A549 (cell line): ENCODE results near the gene TEKT5.

Source experiments
- CTCF ChIP-seq: fragments of >200 bp; sonication (Bioruptor Twin); formaldehyde crosslinking; IDR thresholded peaks from 3 replicates; pipeline ENCODE4 v1.5.1; 2016
- MAZ ChIP-seq: fragments of 150-350 bp; IDR thresholded peaks from 2 replicates; pipeline ENCODE4 v1.6.1; 2014; ENCODE audit warnings: antibody characterized with exemption, low read depth, low read length, borderline replicate concordance
- NPAS2 ChIP-seq: fragments of 250-450 bp; sonication (Bioruptor Pico); IDR thresholded peaks from 2 replicates; pipeline ENCODE4 v1.8.0; 2022; ENCODE audit warnings: mild to moderate bottlenecking, moderate library complexity, borderline replicate concordance
- POLR2A ChIP-seq: IDR thresholded peaks from 2 replicates; pipeline ENCODE4 v1.6.1; 2012; ENCODE audit warnings: mild to moderate bottlenecking, low read length

DNA sequence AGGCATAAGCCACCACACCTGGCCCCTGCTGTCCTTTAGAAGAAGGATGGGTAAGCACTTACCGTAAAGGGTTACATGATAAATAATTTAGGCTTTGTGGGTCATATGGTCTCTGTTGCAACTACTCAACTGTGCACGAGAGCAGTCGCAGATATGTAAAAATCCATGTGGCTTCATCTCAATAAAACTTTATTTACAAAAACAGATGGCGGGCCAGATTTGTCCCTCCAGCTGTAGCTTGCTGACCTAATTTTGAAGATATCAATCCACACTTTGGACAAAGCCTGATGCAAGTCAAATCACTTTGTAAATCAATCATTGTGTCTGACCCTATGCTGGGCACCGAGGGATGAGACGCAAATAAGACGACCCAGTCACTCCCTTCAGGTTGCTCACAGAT lies 12.1 kb downstream of the TEKT5 start:
- no peak for TF ChIP-seq CTCF
- TF ChIP-seq POLR2A: no peak
- no peak for TF ChIP-seq MAZ
- TF ChIP-seq NPAS2 (CRISPR knock-in tag): no peak
